Measurements from ENCODE around the gene ZNF469.

GRCh38 chr16:88391144-88391850, 8.5 kb downstream of the ZNF469 start:
- TF ChIP-seq CTCF (IDR thresholded peaks at IDR 0.05; ENCODE audit: borderline replicate concordance, extremely low read depth, low read length, poor library complexity, severe bottlenecking): no peak
- no peak for TF ChIP-seq EZH2 (IDR thresholded peaks at IDR 0.05; ENCODE audit: borderline replicate concordance, low read depth, low read length, severe bottlenecking)
